ENCODE results near the gene PPP1R9B.

PPP1R9B gene

DNA sequence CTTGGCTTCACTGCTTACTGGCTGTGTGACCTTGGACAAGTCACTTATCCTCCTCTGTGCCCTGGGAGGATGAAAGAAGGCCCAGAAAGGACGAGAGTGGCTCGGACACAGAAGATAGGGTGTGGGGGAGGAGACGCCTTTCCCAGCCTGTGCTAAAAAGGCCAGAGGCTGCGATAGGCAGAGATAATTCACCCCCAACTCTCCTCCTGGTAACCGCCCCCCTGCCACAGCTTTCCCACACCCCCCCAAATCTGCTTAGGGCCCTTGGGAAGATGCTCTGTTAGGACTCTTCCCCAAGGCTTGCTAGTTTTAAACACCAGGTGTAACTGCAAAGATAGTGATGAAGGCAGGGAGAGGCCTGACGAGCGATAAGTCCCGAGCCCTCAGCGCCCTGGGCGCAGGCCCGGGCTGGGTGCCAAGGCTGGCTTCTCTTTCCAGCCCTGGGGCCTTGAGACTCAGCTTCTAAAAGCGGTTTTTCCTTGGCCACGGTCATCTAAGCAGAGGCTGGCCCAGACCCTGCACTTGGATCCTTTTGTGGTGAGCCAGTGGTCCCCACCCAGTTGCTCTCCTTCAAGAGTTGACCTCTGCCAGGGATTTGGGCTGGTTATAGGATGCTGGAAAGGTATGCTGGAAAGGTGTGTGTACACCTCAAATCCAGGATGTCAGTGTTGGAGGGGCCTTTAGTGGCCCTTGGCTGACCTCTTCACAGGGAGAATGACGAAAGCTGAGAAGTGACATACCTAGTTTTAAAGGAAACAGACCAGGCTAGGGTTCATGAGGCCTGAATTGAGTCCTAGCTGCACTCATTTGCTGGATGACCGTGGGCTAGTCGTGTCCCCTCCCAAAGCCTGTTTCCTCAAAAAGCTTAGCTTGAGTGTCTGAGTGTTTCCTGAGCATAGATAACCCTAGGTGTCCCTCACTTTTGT lies 3.4 kb upstream of the PPP1R9B start:
- DNase-seq = no peak
- ATAC-seq = no peak

DNA sequence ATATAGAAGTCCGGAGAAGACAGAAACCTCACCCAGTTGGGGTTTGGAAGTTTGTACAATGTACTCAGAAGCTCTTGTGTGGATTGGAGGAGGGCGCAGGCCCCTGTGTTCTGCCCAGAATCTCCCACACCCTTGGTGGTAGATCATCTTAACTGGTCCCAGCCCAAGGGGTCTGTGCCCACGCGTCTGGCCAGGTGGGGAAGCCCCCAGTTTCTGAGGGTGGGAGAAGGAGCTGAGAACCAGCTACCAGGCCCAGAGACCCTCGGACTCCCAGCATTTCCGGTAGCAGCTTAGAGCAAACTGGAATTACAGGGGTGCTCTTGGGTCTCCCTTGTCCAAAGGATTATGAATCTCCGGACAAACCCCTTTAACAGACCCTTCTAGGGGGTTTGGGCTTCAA lies 2.3 kb upstream of the PPP1R9B start:
- no peak for ATAC-seq
- DNase-seq = peak; percentile 7

DNA sequence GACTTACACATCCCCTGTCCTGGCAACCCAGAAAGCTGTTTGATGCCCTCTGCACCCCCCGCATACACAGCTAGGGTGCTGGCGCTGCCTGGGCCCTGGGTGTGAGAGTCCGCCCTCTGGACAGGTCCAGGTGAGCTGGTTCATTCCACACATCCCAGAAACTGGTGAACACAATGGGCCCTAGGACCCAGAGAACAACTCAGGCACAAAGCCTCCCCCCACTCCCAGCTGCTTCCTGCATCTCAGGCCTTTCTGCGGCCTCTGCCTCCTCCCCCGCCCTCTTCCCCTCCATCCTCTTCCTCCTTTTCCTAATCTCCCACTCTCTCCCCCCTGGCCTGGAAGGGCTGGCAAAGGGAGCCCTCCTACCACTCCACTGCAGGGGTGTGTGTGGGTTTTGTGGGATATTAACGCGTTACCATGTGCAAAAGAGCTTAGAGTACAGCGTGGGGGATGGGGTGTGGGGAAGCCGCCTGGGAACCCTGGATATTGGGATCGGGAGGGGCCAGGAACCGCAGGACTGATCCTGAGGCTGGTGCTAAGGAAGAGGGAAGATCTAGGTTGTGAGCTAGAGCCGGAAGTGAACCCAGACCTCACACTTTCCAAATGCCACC lies 1.6 kb upstream of the PPP1R9B start:
- DNase-seq = peak; percentile 63
- ATAC-seq = peak; percentile 4

DNA sequence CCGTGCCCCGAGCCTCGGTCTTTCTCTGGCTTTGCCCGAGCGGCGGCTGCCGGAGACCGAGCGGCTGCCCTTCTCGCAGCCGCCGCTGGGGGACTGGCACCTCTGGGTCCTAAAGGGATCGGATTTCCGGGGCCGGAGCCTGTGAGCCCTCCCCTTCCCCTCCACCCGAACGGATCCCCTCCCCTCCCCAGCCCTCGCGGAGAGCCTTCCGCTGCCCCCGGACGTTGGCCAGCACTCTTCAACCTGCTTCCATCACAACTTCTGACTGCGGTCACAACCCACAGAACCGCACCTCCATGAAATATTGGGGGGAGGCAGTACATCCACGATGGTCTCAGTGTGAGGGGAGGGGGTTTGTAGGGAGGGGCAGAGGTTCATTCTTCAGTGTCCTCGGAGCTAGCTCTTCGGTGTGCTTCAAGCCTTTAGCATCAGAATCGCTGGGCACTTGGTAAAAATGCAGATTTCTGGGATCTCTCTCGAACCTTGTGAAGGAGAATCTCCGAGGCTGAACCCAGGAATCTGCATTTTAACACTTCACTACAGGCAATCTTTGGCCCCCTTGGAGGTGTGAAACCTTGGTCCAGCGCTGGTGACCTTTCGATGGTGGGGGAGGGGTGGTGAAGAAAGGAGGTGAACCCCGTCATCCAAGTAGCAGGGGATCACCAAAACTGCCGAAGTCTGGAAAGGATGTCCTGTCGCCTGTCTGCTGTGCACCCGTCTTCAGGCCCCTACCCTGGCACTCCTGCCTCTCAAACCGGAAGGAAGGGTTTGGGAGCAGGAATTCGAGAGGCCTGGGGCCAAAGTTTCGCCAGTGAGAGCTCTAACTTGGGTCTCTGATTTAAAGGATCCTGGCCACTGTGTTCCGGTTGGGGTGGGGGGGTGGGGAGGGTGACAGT lies 812 bp upstream of the PPP1R9B start:
- ATAC-seq = peak; percentile 67
- peak; percentile 92 for DNase-seq

DNA sequence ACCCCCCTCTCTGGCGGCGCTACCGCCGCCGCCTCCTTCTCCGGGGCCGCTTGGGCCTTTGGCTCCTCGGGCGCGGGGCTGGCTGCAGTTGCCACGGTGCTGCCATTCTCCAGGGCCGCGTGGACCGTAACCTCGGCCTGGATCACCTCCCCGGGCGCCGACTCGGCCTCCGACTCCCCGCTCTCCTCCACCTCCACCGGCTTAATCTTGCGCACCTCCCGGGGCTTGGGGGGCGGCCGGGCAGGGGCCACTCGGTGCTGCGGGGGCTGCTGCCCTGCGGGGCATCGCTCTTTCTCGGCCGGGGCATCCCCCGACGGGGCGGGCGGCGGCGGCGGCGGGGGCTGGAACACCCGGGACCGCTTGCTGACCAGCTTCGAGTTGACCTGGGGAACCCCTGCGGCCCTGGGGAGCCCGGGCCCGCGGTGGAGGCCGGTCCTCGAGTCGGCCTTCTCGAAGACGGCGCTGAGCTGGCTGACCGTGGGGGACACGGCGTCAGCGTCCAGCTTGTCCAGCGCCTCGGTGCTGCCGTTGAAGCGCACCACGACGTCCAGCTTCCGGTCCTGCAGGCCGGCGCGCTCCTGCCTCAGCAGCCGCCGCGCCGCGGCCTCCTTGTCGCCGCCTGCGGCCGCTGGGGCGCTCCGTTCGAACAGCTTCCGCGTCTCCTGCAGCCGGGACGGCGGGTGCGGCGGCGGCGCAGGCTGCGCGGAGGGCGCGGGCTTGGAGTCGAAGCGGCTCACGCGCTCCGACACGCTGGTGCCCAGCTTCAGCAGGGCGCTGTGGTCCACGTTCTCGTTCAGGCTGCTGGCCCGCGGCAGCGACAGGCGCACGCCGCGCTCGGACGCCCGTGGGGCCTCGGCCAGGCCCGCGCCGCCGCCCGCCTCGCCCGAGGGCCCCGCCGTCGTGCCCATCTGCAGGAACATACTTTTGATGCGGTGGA lies 792 bp downstream of the PPP1R9B start:
- DNase-seq (peak; percentile 62), ATAC-seq (no peak)

DNA sequence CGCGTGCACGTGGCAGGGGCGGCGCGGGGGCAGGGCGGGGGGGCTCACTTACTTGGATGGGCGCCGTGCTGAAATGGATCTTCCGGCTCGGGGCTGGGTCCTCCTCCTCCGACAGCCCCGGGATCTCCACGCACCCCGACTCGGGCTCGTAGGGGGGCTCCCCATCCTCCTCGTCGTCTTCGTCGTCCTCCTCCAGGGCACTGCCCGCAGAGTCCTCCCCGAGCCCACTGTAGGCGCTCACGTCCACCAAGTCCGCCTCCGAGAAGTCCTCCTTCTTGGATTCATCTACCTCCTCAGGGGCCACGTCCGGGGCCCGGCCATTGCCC lies 1.4 kb downstream of the PPP1R9B start:
- ATAC-seq (no peak), DNase-seq (no peak)

DNA sequence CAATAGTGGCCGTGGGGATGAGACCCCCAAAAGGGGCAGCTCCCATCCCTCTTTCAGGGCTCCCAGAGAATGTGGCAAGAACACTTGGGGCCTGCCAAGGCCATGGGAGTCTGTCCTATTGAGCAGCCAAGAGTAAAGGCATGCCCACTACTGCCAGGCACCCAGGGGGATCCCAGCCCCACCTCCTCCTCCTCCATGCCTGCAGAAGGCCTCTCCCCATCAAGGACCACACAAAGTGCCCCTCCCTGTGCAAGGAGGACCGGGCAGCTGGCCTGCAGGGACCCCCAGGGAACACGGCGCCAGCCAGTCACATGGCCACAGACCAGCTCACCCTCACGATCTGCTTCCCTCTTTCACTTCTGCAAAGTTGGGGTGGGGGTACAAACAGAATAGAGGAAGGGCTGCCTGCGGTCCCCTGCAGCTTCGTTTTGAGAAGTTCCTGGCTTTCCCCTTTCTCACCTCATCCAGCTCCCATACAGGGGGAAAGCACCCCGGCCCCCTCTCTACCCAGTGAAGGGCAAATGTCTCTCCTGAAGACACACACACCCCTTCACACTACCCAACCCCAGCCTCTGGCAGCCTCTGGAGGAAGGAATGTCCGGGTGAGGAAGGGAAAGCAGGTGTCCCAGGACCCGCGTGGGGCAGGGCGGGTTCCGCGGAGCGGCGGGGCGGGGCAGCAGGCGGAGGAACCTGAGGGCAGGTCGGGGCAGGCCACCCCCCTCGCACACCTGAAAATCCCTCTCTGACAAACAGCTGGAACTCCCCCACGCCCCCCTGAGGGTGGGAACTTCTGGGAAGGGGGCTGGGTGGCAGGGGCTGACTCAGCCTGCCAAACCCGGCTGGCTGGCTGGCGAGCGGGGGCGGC lies 2.0 kb downstream of the PPP1R9B start:
- DNase-seq (peak; percentile 87), ATAC-seq (peak; percentile 55)

DNA sequence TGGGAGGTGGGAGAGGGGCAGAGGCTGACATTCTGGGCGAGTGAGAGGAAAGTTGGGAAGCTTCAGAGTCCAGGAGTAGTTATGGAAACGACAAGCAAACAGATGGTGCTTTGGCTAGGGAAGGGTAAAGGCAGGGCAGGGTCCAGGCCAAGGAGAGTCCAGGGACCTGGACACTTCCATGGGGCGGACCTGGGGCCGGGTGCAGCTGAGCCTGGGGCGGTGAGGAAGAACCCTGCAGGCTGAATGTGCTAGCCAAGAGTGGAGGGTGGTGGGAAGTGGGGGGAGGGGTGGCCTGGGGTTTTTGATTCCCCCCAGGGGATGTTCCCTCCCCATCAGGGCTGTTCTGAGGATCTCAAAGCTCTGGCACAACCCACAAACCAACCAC lies 2.6 kb downstream of the PPP1R9B start:
- ATAC-seq (no peak), DNase-seq (peak; percentile 55)

DNA sequence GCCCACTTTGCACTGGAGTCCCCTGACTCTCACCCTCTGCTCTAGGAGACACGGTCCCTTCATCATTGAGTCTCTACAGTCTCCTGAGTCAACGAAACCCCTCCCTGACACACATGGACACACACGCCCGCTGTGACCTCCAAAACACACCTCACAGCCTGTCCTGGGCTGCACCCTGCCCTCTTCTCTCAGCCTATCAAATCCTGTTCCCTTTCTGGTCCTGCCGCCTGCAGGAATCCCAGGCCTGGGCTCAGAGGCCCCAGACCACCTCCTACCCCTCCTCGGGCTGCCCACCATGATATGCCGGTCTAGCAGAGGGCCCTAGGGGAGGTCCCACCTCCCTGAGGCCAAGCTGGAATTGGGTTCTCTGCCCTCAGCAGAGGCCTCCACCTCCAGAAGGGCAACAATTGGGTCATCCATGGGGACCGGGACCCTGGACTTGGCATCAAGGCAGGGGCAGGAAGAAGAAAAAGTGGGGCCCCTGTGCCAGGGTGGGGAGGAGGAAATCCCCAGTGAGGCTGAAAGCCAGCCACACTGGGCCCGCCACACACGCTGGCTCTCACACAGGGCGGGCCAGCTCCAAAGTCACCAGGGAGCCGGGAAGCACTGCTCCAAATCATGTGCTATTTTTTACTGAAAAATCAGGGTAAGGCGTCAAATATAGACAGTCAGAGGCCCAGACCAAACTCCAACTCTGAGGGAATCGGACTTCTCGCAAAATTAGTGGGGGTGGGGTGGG lies 3.4 kb downstream of the PPP1R9B start:
- DNase-seq (peak; percentile 35), ATAC-seq (no peak)

DNA sequence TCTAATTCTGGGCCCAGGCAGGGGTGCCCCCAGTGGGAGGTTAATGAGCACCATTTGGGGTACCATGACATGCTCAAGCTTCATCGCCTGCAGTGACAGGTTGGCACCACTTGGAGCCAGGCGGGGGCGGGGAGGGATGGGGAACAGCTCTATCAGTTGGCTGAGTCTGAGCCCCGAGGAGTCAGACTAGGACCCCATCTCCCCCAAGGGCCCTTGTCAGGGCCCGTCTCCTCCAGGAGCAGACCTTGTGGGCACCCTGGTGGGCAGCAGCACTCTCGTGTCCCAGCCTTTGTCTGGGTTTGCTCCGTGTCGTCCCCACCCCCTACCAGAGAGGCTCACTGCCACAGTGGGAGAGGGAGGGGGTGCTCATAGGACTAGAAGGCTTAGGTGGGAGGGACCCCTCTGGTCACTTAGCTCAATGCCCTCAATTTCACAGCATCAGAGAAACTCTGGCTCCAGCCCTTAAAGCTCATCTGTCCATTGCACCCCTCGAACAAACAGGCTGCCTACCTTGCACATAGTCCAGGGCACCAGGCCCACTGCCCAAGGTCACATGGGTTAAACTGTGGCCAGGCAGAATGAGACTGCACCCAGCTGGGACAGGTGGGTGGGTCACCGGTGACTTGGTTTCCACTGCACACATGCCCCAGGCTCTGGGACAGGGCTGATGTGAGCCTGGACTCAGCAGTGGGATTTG lies 4.1 kb downstream of the PPP1R9B start:
- ATAC-seq = no peak
- DNase-seq = peak; percentile 51

DNA sequence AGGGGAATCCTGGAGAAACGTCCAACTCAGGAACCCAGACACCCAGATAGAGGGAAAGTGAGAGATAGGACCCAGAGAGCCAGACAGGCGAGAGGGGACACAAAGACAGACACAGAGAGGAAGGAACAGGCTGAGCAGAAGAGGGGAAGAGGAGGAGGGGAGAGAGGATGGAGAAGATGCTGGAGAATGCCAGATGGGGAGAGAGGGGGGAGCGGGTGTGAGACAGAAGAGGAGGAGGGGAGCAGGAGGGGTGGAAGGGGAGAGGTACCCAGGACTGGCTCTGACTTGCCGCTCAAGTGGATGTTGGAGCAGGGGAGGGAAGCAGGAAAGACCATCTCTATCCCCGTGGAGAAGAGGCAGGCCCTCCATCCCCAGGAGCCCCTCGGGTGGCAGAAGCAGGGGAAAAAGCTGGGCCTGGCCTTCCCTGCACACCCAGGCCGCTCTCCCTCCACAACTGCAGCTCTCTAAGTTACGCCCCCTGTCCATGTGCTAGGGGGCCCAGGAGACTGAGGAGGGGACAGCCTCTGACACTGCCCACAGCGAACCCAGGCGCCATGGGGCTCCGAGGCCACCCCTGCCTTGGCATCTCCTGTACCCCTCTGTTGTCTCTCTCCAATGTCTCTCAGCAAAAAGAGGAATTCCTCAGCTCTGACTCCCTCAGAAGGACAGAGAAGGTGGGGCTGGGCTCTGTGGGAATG lies 4.8 kb downstream of the PPP1R9B start:
- no peak for DNase-seq
- ATAC-seq = no peak

DNA sequence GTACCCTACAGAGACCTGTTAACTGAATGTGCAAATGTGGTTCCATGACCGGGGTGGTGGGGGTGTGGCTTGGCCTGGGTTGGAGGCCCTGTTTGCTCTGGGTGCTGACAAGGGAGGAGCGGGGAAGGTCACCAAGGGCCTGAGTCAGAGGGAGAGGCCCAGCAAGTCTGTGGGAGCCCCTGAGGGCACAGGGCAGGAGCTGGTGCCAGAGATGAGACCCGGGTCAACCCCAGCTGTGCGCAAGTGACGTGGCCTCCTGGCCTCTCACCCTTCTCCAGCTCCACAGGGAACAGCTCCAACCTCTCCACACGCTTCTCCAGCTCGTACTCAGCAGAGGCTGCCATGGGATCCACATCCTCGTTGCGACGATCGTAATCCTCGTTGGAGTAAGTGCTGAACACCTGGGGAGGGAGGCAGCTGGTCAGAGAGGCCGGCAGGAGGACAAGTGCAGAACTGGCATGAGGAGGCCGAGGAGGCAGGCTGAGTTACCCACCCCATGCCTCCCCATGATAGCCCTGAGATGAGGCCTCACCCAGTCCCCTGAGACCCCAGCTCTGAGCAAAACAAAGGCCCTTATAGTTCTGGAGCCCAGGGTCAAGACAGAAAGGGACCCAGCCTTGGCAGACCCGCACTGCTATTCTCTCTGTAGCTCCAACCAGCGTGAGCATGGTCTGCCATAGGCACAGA lies 5.5 kb downstream of the PPP1R9B start:
- peak; percentile 3 for ATAC-seq
- peak; percentile 55 for DNase-seq

DNA sequence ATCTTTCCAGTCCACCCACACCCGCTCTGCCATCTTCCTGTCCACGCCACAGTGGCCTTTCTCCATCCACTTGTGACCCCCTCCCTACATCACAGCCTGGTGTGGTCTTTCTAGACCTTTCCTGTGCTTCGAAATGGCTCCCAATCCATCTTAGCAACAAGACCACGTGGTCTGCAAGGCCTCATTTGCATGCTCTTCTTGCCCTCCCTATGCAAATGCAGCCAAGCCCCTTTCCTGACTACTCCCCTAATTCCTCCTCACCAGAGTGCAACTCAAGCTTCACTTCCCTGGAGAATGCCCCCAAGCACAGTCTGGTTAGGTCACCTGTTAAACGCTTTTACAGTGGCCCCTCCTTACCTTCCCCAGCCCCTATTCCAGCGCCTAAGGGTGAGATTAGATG lies 6.1 kb downstream of the PPP1R9B start:
- ATAC-seq (no peak), DNase-seq (no peak)

DNA sequence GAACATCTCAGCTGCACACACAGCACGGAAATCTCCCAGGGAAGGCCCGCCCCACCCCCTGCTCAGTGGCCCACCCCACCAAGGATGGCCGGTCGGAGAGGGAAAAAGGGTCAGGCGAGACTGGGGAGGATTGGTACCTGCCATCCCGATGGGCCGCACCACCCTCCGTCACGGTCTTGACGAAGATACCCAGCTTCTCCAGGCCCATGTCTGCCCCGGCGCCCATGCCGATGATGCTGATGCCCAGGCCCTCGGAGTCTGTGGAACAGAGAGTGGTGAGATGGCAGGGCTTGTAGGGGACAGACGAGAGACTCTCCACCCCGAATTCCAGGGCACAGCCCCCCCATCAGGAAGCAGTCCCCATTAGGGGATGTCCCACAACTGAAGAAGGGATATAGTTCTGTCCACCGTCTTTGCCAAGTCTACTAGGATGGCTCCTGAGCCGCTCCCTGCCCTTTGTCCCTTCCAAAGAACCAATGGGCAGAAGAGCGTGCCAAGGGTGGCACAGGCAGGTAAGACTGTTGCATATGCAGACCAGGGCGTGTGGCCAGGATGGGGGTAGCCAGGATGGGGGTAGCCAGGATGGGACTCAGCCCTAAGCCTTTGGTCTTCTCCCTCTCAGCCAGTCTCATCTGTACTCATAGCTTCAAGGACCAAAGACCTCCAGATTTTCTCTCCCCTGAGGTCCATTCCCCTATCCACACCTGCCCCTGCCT lies 6.9 kb downstream of the PPP1R9B start:
- ATAC-seq = no peak
- DNase-seq = no peak

DNA sequence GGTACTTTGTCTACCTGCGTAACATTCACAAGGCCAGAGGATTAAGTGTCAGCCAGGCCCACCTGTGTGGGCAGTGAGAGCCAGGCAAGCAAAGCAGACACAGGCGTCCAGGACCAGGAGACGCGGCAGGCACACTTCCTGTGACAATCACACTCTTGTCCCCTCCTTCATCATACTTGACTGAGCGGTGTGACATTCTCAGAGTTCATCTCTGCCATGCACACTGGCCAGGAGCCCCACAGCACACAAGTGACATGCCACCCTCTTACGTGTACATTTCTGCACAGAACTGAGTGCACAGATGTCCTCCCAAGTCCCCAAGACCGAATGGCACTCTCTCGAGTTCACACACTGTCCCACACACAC lies 8.7 kb downstream of the PPP1R9B start:
- ATAC-seq = no peak
- DNase-seq = no peak

DNA sequence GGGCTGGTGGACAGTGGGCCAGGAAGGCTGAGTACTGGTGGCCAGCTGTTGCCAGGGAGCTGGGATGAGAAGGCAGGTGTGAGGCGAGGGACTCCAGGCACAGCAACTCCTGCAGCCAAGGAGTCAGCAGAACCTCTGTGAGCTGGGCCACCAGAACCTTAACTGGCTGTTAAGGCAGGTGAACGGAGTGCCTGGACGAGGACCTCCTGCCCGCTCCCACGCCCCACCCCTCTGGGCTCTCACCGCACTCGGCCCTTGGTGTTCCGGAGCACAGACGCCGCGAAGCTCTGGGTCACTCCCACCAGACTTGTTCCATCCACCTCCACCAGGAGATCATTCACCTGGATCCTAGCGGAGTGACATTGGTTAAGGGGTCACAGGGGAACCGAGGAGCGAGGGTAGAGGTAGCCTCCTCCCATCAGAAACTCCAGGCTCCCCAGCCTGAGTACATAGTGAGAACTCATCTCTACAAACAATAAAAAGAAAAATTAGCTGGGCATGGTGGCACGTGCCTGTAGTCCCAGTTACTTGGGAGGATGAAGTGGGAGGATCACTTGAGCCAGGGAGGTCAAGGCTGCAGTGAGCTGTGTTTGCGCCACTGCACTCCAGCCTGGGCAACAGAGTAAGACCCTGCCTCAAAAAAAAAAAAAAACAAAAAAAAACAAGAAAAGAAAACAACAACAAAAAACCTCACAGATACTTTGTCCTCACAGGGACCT lies 9.3 kb downstream of the PPP1R9B start:
- ATAC-seq = no peak
- no peak for DNase-seq
